Fibroblast of lung (primary cell): ENCODE results near the gene AGBL1. TPM values are rescaled to one million over a fixed set of nuclear protein-coding genes. Genes with fewer than 3 reads are reported as not detected.

Source experiments
- DNase-seq, 2 donors: peaks; one replicate each; pipeline versions ENCODE4 v3.0.0 to v3.0.0-alpha.2; 2010; ENCODE audit warnings: low read depth in 2 of 2
- H2AFZ ChIP-seq: 2 replicates; pipeline ENCODE4 v1.5.1; 2012; ENCODE audit warnings: low read length, control low read depth, inconsistent platforms
- H3K27ac ChIP-seq: 2 replicates; pipeline ENCODE4 v1.5.1; 2011; ENCODE audit warnings: low read length, control low read depth; ENCODE audit not compliant: insufficient read depth
- H3K27me3 ChIP-seq: 2 replicates; pipeline ENCODE4 v1.5.1; 2011; ENCODE audit warnings: mild to moderate bottlenecking, low read length; ENCODE audit not compliant: control insufficient read depth, insufficient read depth
- H3K36me3 ChIP-seq: 2 replicates; pipeline ENCODE4 v1.5.1; 2011; ENCODE audit warnings: low read length; ENCODE audit not compliant: control insufficient read depth, insufficient read depth
- H3K4me1 ChIP-seq: 2 replicates; pipeline ENCODE4 v1.5.1; 2011; ENCODE audit warnings: low read length; ENCODE audit not compliant: control insufficient read depth, insufficient read depth; ENCODE audit errors: extremely low read depth
- H3K4me2 ChIP-seq: 2 replicates; pipeline ENCODE4 v1.5.1; 2011; ENCODE audit warnings: low read length, control low read depth; ENCODE audit not compliant: insufficient read depth; ENCODE audit errors: extremely low read depth
- H3K4me3 ChIP-seq, 4 experiments: fragments of 200-600 bp in 1 of 4; sonication (generic) in 1 of 4; replicated peaks in 1 of 4; 2 replicates each; pipeline ENCODE4 v1.5.1; 2011 to 2016; ENCODE audit warnings: low read length in 4 of 4, low read depth in 3 of 4, mild to moderate bottlenecking in 3 of 4, control low read depth in 2 of 4, inconsistent platforms in 1 of 4, mixed read lengths in 1 of 4; ENCODE audit not compliant: insufficient read depth in 1 of 4; ENCODE audit errors: control extremely low read depth in 1 of 4
- H3K79me2 ChIP-seq: 2 replicates; pipeline ENCODE4 v1.5.1; 2012; ENCODE audit warnings: mild to moderate bottlenecking, low read length, inconsistent platforms; ENCODE audit not compliant: control insufficient read depth, insufficient read depth
- H3K9ac ChIP-seq: 2 replicates; pipeline ENCODE4 v1.5.1; 2011; ENCODE audit warnings: mild to moderate bottlenecking, low read length, control low read depth; ENCODE audit not compliant: insufficient read depth
- H3K9me3 ChIP-seq: 2 replicates; pipeline ENCODE4 v1.5.1; 2012; ENCODE audit warnings: low read depth, low read length; ENCODE audit not compliant: control insufficient read depth, insufficient read depth
- H4K20me1 ChIP-seq: 2 replicates; pipeline ENCODE4 v1.5.1; 2011; ENCODE audit warnings: low read length; ENCODE audit not compliant: control insufficient read depth, insufficient read depth; ENCODE audit errors: extremely low read depth
- CTCF ChIP-seq, 2 donors: IDR thresholded peaks in 1 of 2; conservative IDR thresholded peaks in 1 of 2; 1 replicate in 1 of 2; 2 replicates in 1 of 2; pipeline ENCODE4 v1.5.1; 2011 to 2012; ENCODE audit warnings: low read length in 2 of 2, control low read depth in 1 of 2, inconsistent platforms in 1 of 2, low read depth in 1 of 2, mild to moderate bottlenecking in 1 of 2
- EZH2 ChIP-seq: IDR thresholded peaks from 2 replicates; pipeline ENCODE4 v1.5.1; 2012; ENCODE audit warnings: low read length, control low read depth, mild to moderate bottlenecking; ENCODE audit errors: missing control alignments
- polyA plus RNA-seq, 2 donors: library from polyadenylated mRNA; depleted of rRNA in 1 of 2; stranded (reverse) in 1 of 2; unstranded in 1 of 2; fragments of >200 nt; gene quantifications; 2 replicates each; pipeline ENCODE4 v1.2.1, GENCODE V29; 2011 to 2012; ENCODE audit warnings: missing spikeins in 1 of 2
- total RNA-seq: library from RNA; depleted of rRNA; stranded (reverse); fragments of >200 nt; gene quantifications from 2 replicates; pipeline ENCODE4 v1.2.1, GENCODE V29; 2014

AGBL1 gene
- total and polyA plus RNA-seq, 2 donors (not counting 1 experiment from before 2014, with no cell fraction given): not detected

- no peaks in the 10 kb centered on the region for H4K20me1 ChIP-seq
Measured at GRCh38 chr15:86948719-86949118, 869.0 kb downstream of the AGBL1 start.

GRCh38 chr15:86959254-86959653, 879.6 kb downstream of the AGBL1 start:
- Histone ChIP-seq H3K4me1 (no peaks in the 10 kb centered on the region), H3K9ac (no peak overlapping the region), H3K79me2 (no peaks in the 10 kb centered on the region), H3K4me3 (no peak overlapping the region), H3K27me3 (no peaks in the 10 kb centered on the region), H3K36me3 (no peaks in the 10 kb centered on the region), H3K4me2 (no peak overlapping the region), H2AFZ (no peak overlapping the region), H3K9me3 (no peaks in the 10 kb centered on the region), H4K20me1 (no peaks in the 10 kb centered on the region), H3K27ac (no peak overlapping the region)
- no peak for DNase-seq
- TF ChIP-seq EZH2: no peak
- TF ChIP-seq CTCF (conservative IDR thresholded peaks at IDR 0.05 in 1 of 2, IDR thresholded peaks at IDR 0.05 in 1 of 2; ENCODE audit: low read depth in 1 of 2, low read length in 2 of 2): no peak

More at GRCh38 chr15:86948719-86949118, 869.0 kb downstream of the AGBL1 start:
- Histone ChIP-seq H3K4me3 (no peak overlapping the region), H3K4me2 (no peak overlapping the region), H3K27me3 (no peaks in the 10 kb centered on the region), H3K9me3 (no peaks in the 10 kb centered on the region), H3K9ac (no peak overlapping the region), H3K79me2 (no peaks in the 10 kb centered on the region), H3K4me1 (no peaks in the 10 kb centered on the region), H3K36me3 (no peaks in the 10 kb centered on the region), H2AFZ (no peak overlapping the region), H3K27ac (no peak overlapping the region)
- TF ChIP-seq EZH2 (no peak), CTCF (conservative IDR thresholded peaks at IDR 0.05 in 1 of 2, IDR thresholded peaks at IDR 0.05 in 1 of 2; ENCODE audit: low read depth in 1 of 2, low read length in 2 of 2) (no peak)
- DNase-seq: no peak

- Histone ChIP-seq H4K20me1 (no peaks in the 10 kb centered on the region), H3K36me3 (no peaks in the 10 kb centered on the region)
Measured at GRCh38 chr15:86961669-86962068, 882.0 kb downstream of the AGBL1 start.

More at GRCh38 chr15:86961669-86962068, 882.0 kb downstream of the AGBL1 start:
- Histone ChIP-seq H3K27ac (no peak overlapping the region), H3K9ac (no peak overlapping the region), H2AFZ (no peak overlapping the region), H3K4me3 (no peak overlapping the region), H3K4me1 (no peaks in the 10 kb centered on the region), H3K9me3 (no peaks in the 10 kb centered on the region), H3K79me2 (no peaks in the 10 kb centered on the region), H3K4me2 (no peak overlapping the region), H3K27me3 (no peaks in the 10 kb centered on the region)
- DNase-seq: no peak
- TF ChIP-seq CTCF (conservative IDR thresholded peaks at IDR 0.05 in 1 of 2, IDR thresholded peaks at IDR 0.05 in 1 of 2; ENCODE audit: low read depth in 1 of 2, low read length in 2 of 2) (no peak), EZH2 (no peak)
